ENCODE data around the gene GNAT2.

The GNAT2 gene

DNA sequence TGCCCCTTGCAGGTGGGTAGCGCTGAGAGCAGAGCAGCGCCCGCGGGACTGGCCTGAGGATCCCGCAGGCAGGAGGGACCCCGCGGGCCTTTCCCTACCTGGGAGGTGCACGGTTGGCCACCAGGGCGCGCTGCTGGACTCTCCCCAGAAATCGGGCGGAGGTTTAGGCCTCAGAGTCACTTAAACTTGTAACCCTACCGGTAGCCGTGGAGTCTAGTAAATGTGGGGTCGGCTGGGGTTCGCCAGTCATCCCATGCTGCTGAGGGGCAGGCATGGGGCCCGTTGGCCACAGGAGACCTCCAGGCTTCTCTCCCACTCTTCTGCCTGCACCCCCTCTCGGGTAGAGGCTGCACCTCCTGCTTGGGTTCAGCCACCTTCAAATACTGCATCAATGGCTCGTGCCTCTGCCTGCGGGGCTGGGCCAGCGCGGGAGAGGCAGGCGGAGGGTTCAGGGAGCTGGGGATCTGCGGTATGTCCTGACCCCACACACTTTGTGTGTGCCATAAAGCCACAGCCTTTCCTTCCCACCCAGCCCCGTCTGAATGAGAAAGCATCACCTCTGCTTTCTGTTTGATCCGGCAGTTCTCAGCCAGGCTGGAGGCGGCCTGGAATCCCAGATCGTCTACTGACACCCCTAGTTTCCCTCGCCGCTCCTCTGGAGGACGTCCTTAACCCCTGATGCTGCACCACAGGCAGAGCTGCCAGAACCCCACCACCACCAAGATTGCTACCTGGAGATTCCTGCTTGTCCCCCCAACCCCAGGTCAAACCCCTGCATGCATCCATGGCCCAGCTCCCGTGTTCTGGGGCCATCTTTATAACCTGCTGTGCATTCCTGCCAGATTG is 24.2 kb upstream of the GNAT2 start:
- DNase-seq (ENCODE audit: low read depth), result no peak
- TF ChIP-seq, protein P1, sequence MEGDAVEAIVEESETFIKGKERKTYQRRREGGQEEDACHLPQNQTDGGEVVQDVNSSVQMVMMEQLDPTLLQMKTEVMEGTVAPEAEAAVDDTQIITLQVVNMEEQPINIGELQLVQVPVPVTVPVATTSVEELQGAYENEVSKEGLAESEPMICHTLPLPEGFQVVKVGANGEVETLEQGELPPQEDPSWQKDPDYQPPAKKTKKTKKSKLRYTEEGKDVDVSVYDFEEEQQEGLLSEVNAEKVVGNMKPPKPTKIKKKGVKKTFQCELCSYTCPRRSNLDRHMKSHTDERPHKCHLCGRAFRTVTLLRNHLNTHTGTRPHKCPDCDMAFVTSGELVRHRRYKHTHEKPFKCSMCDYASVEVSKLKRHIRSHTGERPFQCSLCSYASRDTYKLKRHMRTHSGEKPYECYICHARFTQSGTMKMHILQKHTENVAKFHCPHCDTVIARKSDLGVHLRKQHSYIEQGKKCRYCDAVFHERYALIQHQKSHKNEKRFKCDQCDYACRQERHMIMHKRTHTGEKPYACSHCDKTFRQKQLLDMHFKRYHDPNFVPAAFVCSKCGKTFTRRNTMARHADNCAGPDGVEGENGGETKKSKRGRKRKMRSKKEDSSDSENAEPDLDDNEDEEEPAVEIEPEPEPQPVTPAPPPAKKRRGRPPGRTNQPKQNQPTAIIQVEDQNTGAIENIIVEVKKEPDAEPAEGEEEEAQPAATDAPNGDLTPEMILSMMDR (IDR thresholded peaks at IDR 0.05; ENCODE audit: control insufficient read depth, insufficient read depth, low read depth, low read length, missing control alignments), result peak; percentile 95
- H3K4me3 ChIP-seq (ENCODE audit: control insufficient read depth, low read depth, low read length), result no peak overlapping the region

DNA sequence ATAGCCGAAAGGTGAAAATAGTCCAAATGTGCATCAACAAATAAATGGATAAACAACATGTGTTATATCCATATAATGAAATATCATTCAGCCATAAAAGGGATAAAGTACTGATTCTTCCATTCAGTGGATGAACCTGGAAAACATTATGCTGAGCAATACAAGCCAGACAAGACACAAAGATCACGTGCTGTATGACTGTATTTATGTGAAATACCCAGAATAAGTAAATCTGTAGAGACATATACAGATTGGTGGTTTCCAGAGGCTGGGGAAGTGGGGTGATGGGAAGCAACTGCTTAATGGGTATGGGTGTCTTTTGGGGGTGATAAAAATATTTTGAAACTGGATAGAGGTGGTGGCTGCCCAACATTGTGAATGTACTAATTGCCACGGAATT is 23.2 kb upstream of the GNAT2 start:
- no peak overlapping the region for H3K4me3 ChIP-seq (ENCODE audit: control insufficient read depth, low read depth, low read length)
- DNase-seq (ENCODE audit: low read depth), result no peak
- TF ChIP-seq, protein P1 (IDR thresholded peaks at IDR 0.05; ENCODE audit: control insufficient read depth, insufficient read depth, low read depth, low read length, missing control alignments), result no peak

DNA sequence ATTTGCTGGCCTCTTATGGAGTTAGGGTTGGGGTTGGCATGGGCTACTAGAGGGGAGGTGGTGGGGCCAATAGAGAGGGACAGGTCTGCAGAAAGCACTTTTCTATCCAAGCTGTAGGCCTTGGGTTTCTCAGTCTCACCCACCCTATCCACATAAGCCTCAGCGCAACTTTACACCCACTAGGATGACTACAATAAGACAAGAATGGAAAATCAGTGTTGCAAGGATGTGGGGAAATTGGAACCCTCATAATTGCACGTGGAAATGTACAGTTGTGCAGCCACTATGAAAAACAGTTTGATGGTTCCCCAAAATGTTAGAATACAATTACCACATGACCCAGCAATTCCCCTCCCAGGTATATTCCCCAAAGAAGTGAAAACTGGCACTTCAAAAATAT is 22.4 kb upstream of the GNAT2 start:
- TF ChIP-seq, protein P1 (IDR thresholded peaks at IDR 0.05; ENCODE audit: control insufficient read depth, insufficient read depth, low read depth, low read length, missing control alignments), result no peak
- no peak overlapping the region for H3K4me3 ChIP-seq (ENCODE audit: control insufficient read depth, low read depth, low read length)
- DNase-seq (ENCODE audit: low read depth), result no peak

DNA sequence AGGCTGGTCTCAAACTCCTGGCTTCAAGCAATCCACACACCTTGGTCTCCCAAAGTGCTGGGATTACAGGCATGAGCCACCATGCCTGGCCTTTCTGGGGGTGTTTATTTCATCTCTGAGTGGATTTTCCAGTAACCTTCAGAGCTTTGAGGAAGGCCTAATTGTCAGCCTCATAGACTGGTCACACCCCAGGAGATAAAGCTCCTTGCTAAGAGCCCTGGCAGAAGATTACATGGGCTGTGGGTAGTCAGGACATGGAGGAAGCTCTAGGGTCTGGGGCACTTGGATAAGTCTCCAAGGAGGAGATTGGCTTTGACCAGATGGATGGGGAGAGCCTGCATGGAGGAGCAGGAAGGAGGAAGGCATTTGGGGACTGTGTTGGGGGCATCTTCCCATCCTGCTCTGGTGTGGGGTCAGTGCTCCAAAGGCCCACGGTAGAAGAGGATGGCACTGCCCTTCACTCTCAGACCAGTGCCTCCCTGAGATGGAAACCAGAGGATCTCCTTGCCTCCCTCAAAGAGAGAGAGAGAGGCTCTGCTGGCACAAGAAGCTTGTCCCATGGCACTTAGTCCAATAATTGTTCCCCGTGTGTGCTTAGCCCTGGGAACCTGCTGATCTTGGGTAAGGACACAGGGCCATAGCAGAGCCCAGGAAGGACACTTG is 21.8 kb upstream of the GNAT2 start:
- DNase-seq (ENCODE audit: low read depth), result no peak
- H3K4me3 ChIP-seq (ENCODE audit: control insufficient read depth, low read depth, low read length), result no peak overlapping the region
- TF ChIP-seq, protein P1 (IDR thresholded peaks at IDR 0.05; ENCODE audit: control insufficient read depth, insufficient read depth, low read depth, low read length, missing control alignments), result no peak

DNA sequence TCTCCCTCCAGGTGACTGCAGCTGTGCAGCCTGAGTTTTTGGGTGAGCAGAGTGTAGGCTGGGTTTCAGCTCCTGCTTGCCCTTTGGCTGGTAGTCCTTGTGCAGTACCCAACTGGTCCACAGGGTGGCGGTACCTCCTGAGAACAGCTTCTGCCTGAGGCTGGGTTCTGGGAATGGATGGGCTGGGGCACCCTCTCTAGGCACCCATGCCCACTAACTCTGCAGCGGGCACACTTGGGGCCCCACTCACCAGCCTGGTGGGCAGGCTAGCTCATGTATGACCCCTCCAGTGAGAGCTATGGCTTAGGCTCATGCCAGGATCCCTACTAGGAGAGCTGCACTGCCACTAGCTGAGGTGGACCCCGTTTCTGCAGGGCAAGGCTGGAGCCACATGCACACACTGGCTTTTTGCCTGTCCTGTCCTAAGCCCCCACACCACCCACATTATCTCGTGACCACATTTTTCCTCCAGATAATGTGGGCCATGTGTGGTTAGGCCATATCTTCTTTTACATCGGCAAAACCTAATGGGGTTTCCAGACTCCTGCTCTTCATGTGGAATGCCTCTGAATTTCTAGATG is 21.0 kb upstream of the GNAT2 start:
- TF ChIP-seq, protein P1 (IDR thresholded peaks at IDR 0.05; ENCODE audit: control insufficient read depth, insufficient read depth, low read depth, low read length, missing control alignments), result peak; percentile 97
- DNase-seq (ENCODE audit: low read depth), result no peak

DNA sequence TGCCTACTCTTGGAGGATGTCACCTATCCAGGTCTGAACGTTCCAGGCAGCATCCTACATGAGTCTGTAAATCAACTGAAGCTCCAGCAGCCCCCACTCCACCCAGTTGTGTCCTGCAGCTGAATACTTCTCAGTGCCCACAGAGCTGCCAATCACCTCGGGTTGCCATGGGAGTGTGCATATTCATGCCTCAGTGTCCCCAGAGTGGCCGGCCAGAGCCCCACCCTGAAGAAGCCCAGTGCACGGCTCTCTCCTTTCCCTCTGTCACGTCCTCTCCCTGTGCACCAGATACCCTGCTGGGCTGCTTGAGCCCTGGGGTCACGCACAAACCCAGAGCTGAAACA is 20.4 kb upstream of the GNAT2 start:
- TF ChIP-seq, protein P1 (IDR thresholded peaks at IDR 0.05; ENCODE audit: control insufficient read depth, insufficient read depth, low read depth, low read length, missing control alignments), result no peak
- DNase-seq (ENCODE audit: low read depth), result no peak
- H3K4me3 ChIP-seq (ENCODE audit: control insufficient read depth, low read depth, low read length), result no peak overlapping the region

More for the DNA sequence above, 21.0 kb upstream of the GNAT2 start:
- no peak overlapping the region for H3K4me3 ChIP-seq (ENCODE audit: control insufficient read depth, low read depth, low read length)

Measured in AG09309 (cell line).